ENCODE measurements around the gene KCNIP3. TPM values are rescaled to one million over a fixed set of nuclear protein-coding genes. Genes with fewer than 3 reads are reported as not detected.
A peak's percentile ranks its signal among the peaks of the same experiment; 100 is the strongest.

KCNIP3 gene
- total and polyA plus RNA-seq, 9 of the 15 experiments (the other 6 are each of a cell fraction or from before 2014, with no cell fraction given), result 0.04 TPM; not detected in 8

DNA sequence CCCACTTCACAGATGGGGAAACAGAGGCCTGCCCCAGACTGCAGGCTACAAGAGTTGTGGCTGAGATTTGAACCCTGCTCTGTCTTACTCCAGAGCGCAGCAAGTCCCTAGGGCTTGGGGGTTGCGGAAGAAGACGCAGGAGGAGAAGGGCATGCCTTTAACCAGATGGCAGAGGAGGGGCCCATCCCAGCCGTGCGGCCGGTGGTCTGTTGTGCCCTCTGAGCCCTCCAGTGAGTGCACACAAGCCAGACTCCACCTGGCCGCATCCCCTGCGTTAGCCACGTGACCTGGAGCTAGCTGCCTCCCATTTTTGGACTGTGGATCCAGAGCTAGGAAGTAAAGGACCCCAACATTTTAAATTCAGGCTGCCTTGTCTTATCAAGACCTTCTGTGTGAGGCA lies 2.8 kb downstream of the KCNIP3 start:
- BruUV-seq (replicated peaks), result no TSS peak
- no peak overlapping the region for H3K4me2 ChIP-seq (ENCODE audit: insufficient read depth, low read length)
- in situ Hi-C loops (cut with MboI) (no loop called here), intact Hi-C loops (cut with micrococcal nuclease) (no loop called here)
- no peaks in the 10 kb centered on the region for H3K9me3 ChIP-seq (replicated peaks; ENCODE audit: control insufficient read depth, insufficient read depth, low read depth, low read length)
- no peak overlapping the region for H2AFZ ChIP-seq (ENCODE audit: low read depth, low read length)
- TF ChIP-seq, protein P1, sequence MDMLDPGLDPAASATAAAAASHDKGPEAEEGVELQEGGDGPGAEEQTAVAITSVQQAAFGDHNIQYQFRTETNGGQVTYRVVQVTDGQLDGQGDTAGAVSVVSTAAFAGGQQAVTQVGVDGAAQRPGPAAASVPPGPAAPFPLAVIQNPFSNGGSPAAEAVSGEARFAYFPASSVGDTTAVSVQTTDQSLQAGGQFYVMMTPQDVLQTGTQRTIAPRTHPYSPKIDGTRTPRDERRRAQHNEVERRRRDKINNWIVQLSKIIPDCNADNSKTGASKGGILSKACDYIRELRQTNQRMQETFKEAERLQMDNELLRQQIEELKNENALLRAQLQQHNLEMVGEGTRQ (CRISPR knock-in tag; IDR thresholded peaks at IDR 0.05), result peak; percentile 28
- no peak for TF ChIP-seq FOSL1 (tag; conservative IDR thresholded peaks at IDR 0.05)
- no peaks in the 10 kb centered on the region for H3K79me2 ChIP-seq (ENCODE audit: control insufficient read depth, insufficient read depth, low read length)
- WGBS (ENCODE audit: insufficient coverage, low coverage, missing lambda C conversion rate), result 1% methylated on average over 9 of the region's 9 CpGs
- H4K20me1 ChIP-seq (replicated peaks; ENCODE audit: control insufficient read depth, insufficient read depth, low read length), result no peaks in the 10 kb centered on the region
- peaks cover 0 to 59% of the 10 kb centered on the region in 2 experiments; a peak in 3 of 5 replicates for H3K27me3 ChIP-seq (ENCODE audit: control insufficient read depth in 2 of 2, insufficient read depth in 2 of 2, low read length in 2 of 2)
- H3K36me3 ChIP-seq (ENCODE audit: control insufficient read depth, insufficient read depth, low read length), result no peaks in the 10 kb centered on the region
- ChIA-PET POLR2A (interaction anchor here (0.7 kb wide), 2 partner anchors 12 to 19 kb away, joined by 3 read pairs; no protein-coding TSS in a partner anchor), CTCF (ENCODE audit: low intra/inter-chr PET ratio) (no interaction called here)
- H3K9me1 ChIP-seq (ENCODE audit: control insufficient read depth, insufficient read depth, low read length), result no peaks in the 10 kb centered on the region
- no peak overlapping the region for H3K27ac ChIP-seq (ENCODE audit: extremely low read depth, low read depth, low read length)
- FAIRE-seq, result no peak
- no peaks in the 10 kb centered on the region; a peak in 2 of 5 replicates for H3K4me1 ChIP-seq (replicated peaks in 1 of 2; ENCODE audit: control insufficient read depth in 2 of 2, insufficient read depth in 2 of 2, low read length in 2 of 2)
- no peak overlapping the region for H3K4me3 ChIP-seq
- DNase-seq (ENCODE audit: extremely low read depth in 1 of 4, low spot score in 3 of 4), result no peak
- H3K9ac ChIP-seq (ENCODE audit: insufficient read depth in 1 of 2, low read depth in 2 of 2, low read length in 2 of 2), result no peak overlapping the region
- no peak for ATAC-seq

DNA sequence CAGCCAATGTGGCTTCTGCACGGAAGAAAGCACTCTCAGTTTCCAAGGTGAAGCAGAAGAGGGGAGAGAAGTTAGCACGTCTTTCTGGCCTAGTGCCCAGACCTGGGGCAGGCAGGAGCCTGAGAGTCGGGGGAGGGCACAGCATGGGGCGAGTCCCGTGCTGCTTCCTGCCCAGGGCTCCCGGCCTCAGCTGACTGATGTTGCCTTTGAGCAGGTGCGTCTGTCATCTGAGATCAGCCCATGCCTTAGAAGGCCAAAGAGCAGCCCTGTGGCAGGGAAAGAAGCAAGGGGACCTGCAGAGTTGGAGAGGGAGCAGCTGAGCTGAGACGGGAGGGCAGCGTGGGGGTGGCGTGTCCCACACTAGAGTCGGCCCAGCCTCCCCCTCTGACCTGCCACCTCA lies 3.3 kb downstream of the KCNIP3 start:
- Histone ChIP-seq H3K79me2 (ENCODE audit: control insufficient read depth, insufficient read depth, low read length) (no peaks in the 10 kb centered on the region), H3K27me3 (ENCODE audit: control insufficient read depth in 2 of 2, insufficient read depth in 2 of 2, low read length in 2 of 2) (peaks cover 2 to 54% of the 10 kb centered on the region in 2 experiments; a peak in 4 of 5 replicates), H3K9ac (ENCODE audit: insufficient read depth in 1 of 2, low read depth in 2 of 2, low read length in 2 of 2) (no peak overlapping the region), H3K9me3 (replicated peaks; ENCODE audit: control insufficient read depth, insufficient read depth, low read depth, low read length) (no peaks in the 10 kb centered on the region), H3K4me3 (no peak overlapping the region), H3K9me1 (ENCODE audit: control insufficient read depth, insufficient read depth, low read length) (no peaks in the 10 kb centered on the region), H3K4me2 (ENCODE audit: insufficient read depth, low read length) (no peak overlapping the region), H2AFZ (ENCODE audit: low read depth, low read length) (no peak overlapping the region), H3K27ac (ENCODE audit: extremely low read depth, low read depth, low read length) (no peak overlapping the region), H3K36me3 (ENCODE audit: control insufficient read depth, insufficient read depth, low read length) (no peaks in the 10 kb centered on the region), H4K20me1 (replicated peaks; ENCODE audit: control insufficient read depth, insufficient read depth, low read length) (no peaks in the 10 kb centered on the region), H3K4me1 (replicated peaks in 1 of 2; ENCODE audit: control insufficient read depth in 2 of 2, insufficient read depth in 2 of 2, low read length in 2 of 2) (no peaks in the 10 kb centered on the region; a peak in 2 of 5 replicates)
- FAIRE-seq, result no peak
- no TSS peak for BruUV-seq (replicated peaks)
- in situ Hi-C loops (cut with MboI), result no loop called here
- no peak for ATAC-seq
- ChIA-PET CTCF (ENCODE audit: low intra/inter-chr PET ratio) (no interaction called here), POLR2A (interaction anchor here (0.7 kb wide), 2 partner anchors 12 to 19 kb away, joined by 3 read pairs; no protein-coding TSS in a partner anchor)
- intact Hi-C loops (cut with micrococcal nuclease), result no loop called here
- WGBS (ENCODE audit: insufficient coverage, low coverage, missing lambda C conversion rate), result 0% methylated on average over 10 of the region's 11 CpGs
- DNase-seq (ENCODE audit: extremely low read depth in 1 of 4, low spot score in 3 of 4), result no peak
- TF ChIP-seq HOXB6 (CRISPR knock-in tag; IDR thresholded peaks at IDR 0.05; ENCODE audit: borderline replicate concordance) (no peak), MCM3 (IDR thresholded peaks at IDR 0.05) (no peak), ZNF232 (CRISPR knock-in tag; IDR thresholded peaks at IDR 0.05) (no peak), ZNF197 (CRISPR knock-in tag; IDR thresholded peaks at IDR 0.05; ENCODE audit: low read depth) (no peak), SMAD4 (CRISPR knock-in tag; conservative IDR thresholded peaks at IDR 0.05) (no peak)
- TF ChIP-seq, protein P2, sequence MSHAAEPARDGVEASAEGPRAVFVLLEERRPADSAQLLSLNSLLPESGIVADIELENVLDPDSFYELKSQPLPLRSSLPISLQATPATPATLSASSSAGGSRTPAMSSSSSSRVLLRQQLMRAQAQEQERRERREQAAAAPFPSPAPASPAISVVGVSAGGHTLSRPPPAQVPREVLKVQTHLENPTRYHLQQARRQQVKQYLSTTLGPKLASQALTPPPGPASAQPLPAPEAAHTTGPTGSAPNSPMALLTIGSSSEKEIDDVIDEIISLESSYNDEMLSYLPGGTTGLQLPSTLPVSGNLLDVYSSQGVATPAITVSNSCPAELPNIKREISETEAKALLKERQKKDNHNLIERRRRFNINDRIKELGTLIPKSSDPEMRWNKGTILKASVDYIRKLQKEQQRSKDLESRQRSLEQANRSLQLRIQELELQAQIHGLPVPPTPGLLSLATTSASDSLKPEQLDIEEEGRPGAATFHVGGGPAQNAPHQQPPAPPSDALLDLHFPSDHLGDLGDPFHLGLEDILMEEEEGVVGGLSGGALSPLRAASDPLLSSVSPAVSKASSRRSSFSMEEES (CRISPR knock-in tag; IDR thresholded peaks at IDR 0.05), result no peak
- TF ChIP-seq, protein P3, sequence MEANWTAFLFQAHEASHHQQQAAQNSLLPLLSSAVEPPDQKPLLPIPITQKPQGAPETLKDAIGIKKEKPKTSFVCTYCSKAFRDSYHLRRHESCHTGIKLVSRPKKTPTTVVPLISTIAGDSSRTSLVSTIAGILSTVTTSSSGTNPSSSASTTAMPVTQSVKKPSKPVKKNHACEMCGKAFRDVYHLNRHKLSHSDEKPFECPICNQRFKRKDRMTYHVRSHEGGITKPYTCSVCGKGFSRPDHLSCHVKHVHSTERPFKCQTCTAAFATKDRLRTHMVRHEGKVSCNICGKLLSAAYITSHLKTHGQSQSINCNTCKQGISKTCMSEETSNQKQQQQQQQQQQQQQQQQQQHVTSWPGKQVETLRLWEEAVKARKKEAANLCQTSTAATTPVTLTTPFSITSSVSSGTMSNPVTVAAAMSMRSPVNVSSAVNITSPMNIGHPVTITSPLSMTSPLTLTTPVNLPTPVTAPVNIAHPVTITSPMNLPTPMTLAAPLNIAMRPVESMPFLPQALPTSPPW (CRISPR knock-in tag; IDR thresholded peaks at IDR 0.05), result no peak
- TF ChIP-seq, protein P4, sequence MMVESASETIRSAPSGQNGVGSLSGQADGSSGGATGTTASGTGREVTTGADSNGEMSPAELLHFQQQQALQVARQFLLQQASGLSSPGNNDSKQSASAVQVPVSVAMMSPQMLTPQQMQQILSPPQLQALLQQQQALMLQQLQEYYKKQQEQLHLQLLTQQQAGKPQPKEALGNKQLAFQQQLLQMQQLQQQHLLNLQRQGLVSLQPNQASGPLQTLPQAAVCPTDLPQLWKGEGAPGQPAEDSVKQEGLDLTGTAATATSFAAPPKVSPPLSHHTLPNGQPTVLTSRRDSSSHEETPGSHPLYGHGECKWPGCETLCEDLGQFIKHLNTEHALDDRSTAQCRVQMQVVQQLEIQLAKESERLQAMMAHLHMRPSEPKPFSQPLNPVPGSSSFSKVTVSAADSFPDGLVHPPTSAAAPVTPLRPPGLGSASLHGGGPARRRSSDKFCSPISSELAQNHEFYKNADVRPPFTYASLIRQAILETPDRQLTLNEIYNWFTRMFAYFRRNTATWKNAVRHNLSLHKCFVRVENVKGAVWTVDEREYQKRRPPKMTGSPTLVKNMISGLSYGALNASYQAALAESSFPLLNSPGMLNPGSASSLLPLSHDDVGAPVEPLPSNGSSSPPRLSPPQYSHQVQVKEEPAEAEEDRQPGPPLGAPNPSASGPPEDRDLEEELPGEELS (CRISPR knock-in tag; IDR thresholded peaks at IDR 0.05; ENCODE audit: borderline replicate concordance), result no peak

Measured in K562 (cell line).